ENCODE results near the gene PIP5K1B. TPM values are rescaled to one million over a fixed set of nuclear protein-coding genes. Genes with fewer than 3 reads are reported as not detected.

The PIP5K1B gene
- total RNA-seq, 1 experiment from 2014 or later = 2.5 TPM

DNA sequence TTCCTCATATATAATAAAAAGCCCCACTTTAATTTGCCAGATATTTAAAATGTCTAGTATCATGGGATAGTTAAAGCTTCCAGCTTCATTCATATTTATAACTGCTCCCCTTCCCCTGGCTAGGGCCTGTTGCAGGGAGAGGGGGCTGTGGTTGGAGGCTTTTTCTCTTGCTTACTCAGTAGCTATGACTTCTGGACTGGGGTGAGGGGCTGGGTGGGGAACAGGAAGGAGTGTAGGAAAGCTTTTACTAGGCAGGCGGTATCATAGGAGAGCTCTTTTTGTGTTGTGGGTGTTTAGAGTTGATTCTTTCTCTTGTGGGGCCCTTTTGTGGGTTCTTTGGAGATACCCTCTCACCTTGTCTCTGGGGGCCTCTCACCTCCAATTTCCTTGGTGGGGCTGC, 39.4 kb downstream of the PIP5K1B start:
- Mint-ChIP-seq H3K36me3 (ENCODE audit: insufficient read depth in 1 of 3, low read depth in 3 of 3) (no peaks in the 10 kb centered on the region), H3K4me1 (peaks cover 7 to 8% of the 10 kb centered on the region in 2 experiments), H3K27ac (no peak overlapping the region), H3K4me3 (no peak overlapping the region), H3K9me3 (no peaks in the 10 kb centered on the region), H3K27me3 (ENCODE audit: low read depth) (no peaks in the 10 kb centered on the region; the same call in 1 of the 2 replicates)
- H4K20me1 ChIP-seq (ENCODE audit: control insufficient read depth, insufficient read depth, insufficient read length) = no peaks in the 10 kb centered on the region
- TF ChIP-seq, protein P1, sequence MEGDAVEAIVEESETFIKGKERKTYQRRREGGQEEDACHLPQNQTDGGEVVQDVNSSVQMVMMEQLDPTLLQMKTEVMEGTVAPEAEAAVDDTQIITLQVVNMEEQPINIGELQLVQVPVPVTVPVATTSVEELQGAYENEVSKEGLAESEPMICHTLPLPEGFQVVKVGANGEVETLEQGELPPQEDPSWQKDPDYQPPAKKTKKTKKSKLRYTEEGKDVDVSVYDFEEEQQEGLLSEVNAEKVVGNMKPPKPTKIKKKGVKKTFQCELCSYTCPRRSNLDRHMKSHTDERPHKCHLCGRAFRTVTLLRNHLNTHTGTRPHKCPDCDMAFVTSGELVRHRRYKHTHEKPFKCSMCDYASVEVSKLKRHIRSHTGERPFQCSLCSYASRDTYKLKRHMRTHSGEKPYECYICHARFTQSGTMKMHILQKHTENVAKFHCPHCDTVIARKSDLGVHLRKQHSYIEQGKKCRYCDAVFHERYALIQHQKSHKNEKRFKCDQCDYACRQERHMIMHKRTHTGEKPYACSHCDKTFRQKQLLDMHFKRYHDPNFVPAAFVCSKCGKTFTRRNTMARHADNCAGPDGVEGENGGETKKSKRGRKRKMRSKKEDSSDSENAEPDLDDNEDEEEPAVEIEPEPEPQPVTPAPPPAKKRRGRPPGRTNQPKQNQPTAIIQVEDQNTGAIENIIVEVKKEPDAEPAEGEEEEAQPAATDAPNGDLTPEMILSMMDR (conservative IDR thresholded peaks at IDR 0.05) = no peak
- H3K9me3 ChIP-seq (ENCODE audit: control insufficient read depth, low read depth, low read length) = no peaks in the 10 kb centered on the region
- H3K9ac ChIP-seq (ENCODE audit: extremely low read depth, insufficient read length, low read length) = no peak overlapping the region
- H2AK5ac ChIP-seq (ENCODE audit: insufficient read length, low read length) = no peak overlapping the region
- no peak overlapping the region for H3K56ac ChIP-seq (ENCODE audit: insufficient read length, low read depth, low read length)
- no peak overlapping the region for H2AFZ ChIP-seq (ENCODE audit: low read length)
- no peaks in the 10 kb centered on the region for H3K79me1 ChIP-seq (ENCODE audit: insufficient read depth, low read depth, low read length, poor library complexity, severe bottlenecking)
- H2BK15ac ChIP-seq (ENCODE audit: low read depth, low read length) = no peak overlapping the region
- peaks cover 3% of the 10 kb centered on the region for H3K4me1 ChIP-seq (ENCODE audit: insufficient read depth, low read length)
- H3K4ac ChIP-seq (ENCODE audit: low read depth, low read length) = no peak overlapping the region
- WGBS (ENCODE audit: extremely low coverage, insufficient read length, low lambda C conversion rate) = no CpG with 5 or more reads among the region's 1 CpG
- H3K23me2 ChIP-seq (ENCODE audit: insufficient read length, low read depth, low read length, poor library complexity, severe bottlenecking) = no peaks in the 10 kb centered on the region
- H4K91ac ChIP-seq (ENCODE audit: insufficient read length, low read depth, low read length) = no peak overlapping the region
- H2BK120ac ChIP-seq (ENCODE audit: low read depth, low read length, poor library complexity, severe bottlenecking) = no peak overlapping the region
- no peak overlapping the region for H4K5ac ChIP-seq (ENCODE audit: insufficient read length, low read depth, low read length)
- DNase-seq = no peak
- H2BK5ac ChIP-seq (ENCODE audit: insufficient read length, low read length) = no peak overlapping the region
- H2BK20ac ChIP-seq (ENCODE audit: low read depth, low read length, poor library complexity, severe bottlenecking) = no peak overlapping the region
- no peak overlapping the region for H3K4me2 ChIP-seq (ENCODE audit: insufficient read depth, insufficient read length, low read length)
- no peak overlapping the region for H3K27ac ChIP-seq (ENCODE audit: insufficient read length, low read depth, low read length)
- no peaks in the 10 kb centered on the region for H3K27me3 ChIP-seq (ENCODE audit: insufficient read depth, low read length)
- H3K79me2 ChIP-seq (ENCODE audit: insufficient read depth, low read length) = no peaks in the 10 kb centered on the region
- no peak overlapping the region for H4K8ac ChIP-seq (replicated peaks; ENCODE audit: insufficient read length, low read depth, low read length)
- H2BK12ac ChIP-seq (ENCODE audit: insufficient read length, low read depth, low read length) = no peak overlapping the region
- H3K23ac ChIP-seq (ENCODE audit: insufficient read length, low read depth, low read length) = no peak overlapping the region
- no peak overlapping the region for H3T11ph ChIP-seq (ENCODE audit: low read length)
- no peak overlapping the region for H3K18ac ChIP-seq (ENCODE audit: insufficient read length, low read depth, low read length)
- H3K14ac ChIP-seq (ENCODE audit: insufficient read depth, low read length) = no peak overlapping the region
